ENCODE results near the gene SPTAN1.

The SPTAN1 gene

DNA sequence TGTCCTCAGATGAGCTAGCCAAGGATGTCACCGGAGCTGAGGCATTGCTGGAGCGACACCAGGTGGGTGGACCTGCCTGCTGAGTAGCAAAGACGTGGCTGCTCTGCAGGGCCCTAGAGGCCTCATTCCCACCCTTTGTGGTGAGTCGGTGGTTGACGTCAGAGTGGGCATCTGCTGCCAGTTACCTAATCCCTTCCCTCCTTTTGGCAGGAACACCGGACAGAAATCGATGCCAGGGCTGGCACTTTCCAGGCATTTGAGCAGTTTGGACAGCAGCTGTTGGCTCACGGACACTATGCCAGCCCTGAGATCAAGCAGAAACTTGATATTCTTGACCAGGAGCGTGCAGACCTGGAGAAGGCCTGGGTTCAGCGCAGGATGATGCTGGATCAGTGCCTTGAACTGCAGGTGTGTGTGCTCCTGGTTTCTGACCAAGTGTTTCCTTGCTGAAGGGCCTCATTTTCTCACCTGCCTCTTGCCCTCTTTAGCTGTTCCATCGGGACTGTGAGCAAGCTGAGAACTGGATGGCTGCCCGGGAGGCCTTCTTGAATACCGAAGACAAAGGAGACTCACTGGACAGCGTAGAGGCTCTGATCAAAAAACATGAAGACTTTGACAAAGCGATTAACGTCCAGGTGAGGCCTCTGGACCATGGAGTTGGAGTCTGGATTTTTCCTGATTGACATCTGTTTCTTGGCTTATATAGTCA lies 55.4 kb downstream of the SPTAN1 start:
- peak; percentile 78 to 86 for DNase-seq

- no peak for DNase-seq
Measured at GRCh38 chr9:128610897-128611296, 58.5 kb downstream of the SPTAN1 start.

DNA sequence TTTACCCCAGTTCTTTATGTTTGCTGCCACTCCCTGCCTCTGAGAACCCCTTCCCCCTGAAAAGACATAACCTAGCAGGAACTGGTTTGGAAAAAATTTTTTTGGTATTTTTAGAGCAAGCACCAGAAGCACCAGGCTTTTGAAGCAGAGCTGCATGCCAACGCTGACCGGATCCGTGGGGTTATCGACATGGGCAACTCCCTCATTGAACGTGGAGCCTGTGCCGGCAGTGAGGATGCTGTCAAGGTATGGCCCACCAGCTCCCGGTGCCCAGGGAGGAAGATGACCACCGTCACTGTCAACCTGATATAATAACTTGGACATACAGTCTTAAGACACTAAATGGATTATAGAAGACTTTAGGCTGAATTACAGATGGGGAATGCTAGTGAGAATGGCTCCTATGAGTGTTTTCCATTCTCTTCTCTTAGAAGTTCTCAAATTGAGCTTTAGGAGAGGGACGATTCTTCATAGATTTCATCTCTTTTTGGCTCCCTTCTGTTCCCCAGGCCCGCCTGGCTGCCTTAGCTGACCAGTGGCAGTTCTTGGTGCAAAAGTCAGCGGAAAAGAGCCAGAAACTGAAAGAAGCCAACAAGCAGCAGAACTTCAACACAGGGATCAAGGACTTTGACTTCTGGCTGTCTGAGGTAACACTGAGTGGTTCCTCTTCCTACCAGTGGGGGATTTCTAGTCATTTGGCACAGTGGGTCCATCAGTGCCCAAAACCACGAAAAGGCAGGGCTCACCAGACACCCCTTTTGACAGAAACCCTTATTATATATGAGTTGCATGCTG lies 59.4 kb downstream of the SPTAN1 start:
- no peak for DNase-seq

GRCh38 chr9:128614728-128615127 lies 62.3 kb downstream of the SPTAN1 start:
- no peak for DNase-seq

DNA sequence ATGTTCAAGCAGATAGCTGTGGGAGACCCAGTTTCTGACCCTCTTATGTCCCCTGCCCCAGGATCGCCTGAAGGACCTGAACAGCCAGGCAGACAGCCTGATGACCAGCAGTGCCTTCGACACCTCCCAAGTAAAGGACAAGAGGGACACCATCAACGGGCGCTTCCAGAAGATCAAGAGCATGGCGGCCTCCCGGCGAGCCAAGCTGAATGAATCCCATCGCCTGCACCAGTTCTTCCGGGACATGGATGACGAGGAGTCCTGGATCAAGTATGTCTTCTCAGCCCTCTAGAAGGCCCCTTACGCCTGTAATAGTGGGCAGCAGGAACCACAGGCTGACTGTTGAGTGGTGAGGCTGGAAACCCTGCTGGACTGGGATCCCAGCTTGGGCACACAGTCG lies 63.2 kb downstream of the SPTAN1 start:
- DNase-seq: no peak

GRCh38 chr9:128617943-128618342 lies 65.6 kb downstream of the SPTAN1 start:
- no peak for DNase-seq

DNA sequence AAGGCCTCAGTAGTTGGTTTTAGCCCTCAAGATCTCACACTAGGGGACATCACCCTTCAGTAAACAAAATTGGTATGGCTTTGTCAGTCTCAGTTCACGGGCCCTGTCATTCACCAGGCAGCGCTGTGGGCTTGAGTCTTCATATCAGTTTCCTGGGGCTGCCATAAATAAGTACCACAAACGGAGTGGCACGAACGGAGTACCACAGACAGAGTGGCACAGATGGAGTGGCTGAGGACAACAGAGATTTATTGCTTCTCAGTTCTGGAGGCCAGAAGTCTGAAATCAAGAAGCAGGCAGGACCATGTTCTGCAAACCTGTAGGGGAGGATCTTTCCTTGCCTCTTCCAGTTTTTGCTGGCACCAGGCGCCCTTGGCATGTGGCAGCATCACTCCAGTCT lies 66.7 kb downstream of the SPTAN1 start:
- no peak for DNase-seq

GRCh38 chr9:128619779-128620178 lies 67.4 kb downstream of the SPTAN1 start:
- no peak for DNase-seq

GRCh38 chr9:128621730-128622455 lies 69.5 kb downstream of the SPTAN1 start:
- DNase-seq: no peak

- no peak for DNase-seq
Measured at GRCh38 chr9:128624566-128624965, 72.2 kb downstream of the SPTAN1 start.

- no peak for DNase-seq
Measured at GRCh38 chr9:128625391-128626146, 73.2 kb downstream of the SPTAN1 start.

- no peak for DNase-seq
Measured at GRCh38 chr9:128626181-128626580, 73.8 kb downstream of the SPTAN1 start.

DNA sequence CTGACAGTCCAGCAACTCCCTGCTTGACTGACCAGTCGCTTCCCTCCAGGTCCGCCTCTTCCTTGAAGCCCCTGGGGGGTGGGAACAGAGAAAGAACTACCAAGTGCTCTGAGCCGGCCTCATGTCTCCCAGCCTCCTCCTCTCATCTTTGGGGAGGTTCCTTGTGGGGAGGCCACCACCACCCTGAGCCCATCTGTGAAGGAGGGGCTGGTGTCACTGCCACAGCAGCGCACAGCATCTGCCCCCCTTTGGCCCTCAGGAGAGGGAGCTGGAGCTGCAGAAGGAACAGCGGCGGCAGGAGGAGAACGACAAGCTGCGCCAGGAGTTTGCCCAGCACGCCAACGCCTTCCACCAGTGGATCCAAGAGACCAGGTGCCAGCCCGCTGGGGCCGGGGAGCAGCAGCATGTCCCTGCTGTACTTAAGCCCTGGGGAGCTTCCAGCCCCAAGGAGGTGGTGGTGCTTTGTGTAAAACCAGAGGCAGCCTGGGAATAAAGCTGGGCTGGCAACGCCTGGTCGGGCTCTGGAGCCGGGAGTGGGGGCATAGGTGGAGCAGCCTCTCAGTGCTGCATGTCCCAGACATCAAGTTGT lies 74.8 kb downstream of the SPTAN1 start:
- no peak for DNase-seq

- no peak for DNase-seq
Measured at GRCh38 chr9:128627906-128628305, 75.5 kb downstream of the SPTAN1 start.

DNA sequence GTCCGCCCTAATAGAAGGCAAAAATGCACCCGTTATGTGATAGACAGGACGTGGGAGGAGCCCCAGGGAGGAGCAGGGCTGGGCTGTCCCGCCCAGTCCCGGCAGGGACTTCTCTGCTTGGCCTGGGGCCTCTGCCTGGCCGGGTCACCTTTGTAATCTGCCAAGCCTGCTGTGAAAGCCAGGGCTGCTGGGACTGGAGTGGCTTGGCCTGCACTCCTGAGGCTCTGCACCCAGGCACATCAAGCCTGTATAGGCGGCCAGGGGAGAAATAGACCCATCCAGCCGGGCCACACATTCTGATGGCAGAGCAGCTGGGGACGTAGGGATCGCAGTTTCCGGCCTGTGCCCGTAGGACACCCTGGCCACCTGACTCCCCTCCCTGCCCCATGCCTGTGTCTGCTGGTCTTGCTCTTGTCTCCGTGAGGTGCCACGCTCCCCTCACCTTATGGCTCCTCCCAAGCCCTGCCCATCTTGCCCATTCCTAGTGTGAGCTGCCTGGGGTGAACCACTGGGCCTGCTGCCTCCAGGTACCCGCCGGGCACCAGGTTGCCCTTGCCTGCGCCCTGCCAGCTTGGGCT lies 76.2 kb downstream of the SPTAN1 start:
- no peak for DNase-seq

GRCh38 chr9:128629136-128629535 lies 76.7 kb downstream of the SPTAN1 start:
- no peak for DNase-seq

- no peak for DNase-seq
Measured at GRCh38 chr9:128629852-128630545, 77.6 kb downstream of the SPTAN1 start.

GRCh38 chr9:128631636-128632035 lies 79.2 kb downstream of the SPTAN1 start:
- DNase-seq: no peak

- no peak for DNase-seq
Measured at GRCh38 chr9:128632066-128632465, 79.7 kb downstream of the SPTAN1 start.

- no peak for DNase-seq
Measured at GRCh38 chr9:128632486-128632885, 80.1 kb downstream of the SPTAN1 start.

DNA sequence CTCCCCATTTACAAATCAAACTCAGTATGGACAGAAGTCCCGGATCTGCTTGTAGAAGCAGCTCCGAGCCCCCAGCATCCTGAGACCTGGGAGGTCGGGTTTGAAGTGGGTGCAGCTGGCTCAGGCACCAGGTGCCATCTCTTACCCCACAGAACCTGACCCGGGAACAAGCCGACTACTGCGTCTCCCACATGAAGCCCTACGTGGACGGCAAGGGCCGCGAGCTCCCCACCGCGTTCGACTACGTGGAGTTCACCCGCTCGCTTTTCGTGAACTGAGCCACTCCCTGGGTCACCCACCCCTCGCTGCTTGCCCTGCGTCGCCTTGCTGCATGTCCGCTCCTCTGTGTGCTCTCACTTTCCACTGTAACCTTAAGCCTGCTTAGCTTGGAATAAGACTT lies 80.7 kb downstream of the SPTAN1 start:
- DNase-seq: no peak

DNA sequence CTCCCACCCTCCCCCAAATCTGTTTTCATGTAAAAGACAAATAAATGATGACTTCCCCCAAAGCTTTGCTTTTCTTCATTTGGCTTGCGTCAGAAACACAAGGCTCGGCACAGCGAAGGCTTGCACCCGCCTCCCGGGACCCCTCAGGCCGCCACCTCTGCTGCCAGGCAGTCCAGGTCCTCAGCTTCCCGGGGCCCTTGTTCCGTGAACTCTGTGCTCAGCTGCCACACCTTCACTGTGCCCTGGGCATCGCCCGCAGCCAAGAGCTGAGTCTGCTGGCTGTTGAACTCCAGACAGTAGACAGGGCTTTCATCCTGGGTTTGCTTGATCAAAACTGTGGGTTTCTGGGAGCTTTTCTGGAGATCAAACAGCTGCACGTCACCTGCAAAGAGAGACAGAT lies 81.2 kb downstream of the SPTAN1 start:
- DNase-seq: no peak

Data from NCI-H524 (cell line).